ENCODE data around the gene GASK1A. TPM values are rescaled to one million over a fixed set of nuclear protein-coding genes. Genes with fewer than 3 reads are reported as not detected.

GASK1A gene
- total and polyA plus RNA-seq, 2 donors (not counting 1 experiment from before 2014, with no cell fraction given): 0.14 to 1.8 TPM

GRCh38 chr3:43096761-43097160 is 117.7 kb downstream of the GASK1A start:
- DNase-seq (ENCODE audit: low read depth in 2 of 2): no peak
- no peak overlapping the region for H2AFZ ChIP-seq (ENCODE audit: low read length)
- H3K4me2 ChIP-seq (ENCODE audit: extremely low read depth, insufficient read depth, low read length): no peak overlapping the region
- no peak overlapping the region for H3K27ac ChIP-seq (ENCODE audit: insufficient read depth, low read length)
- H3K79me2 ChIP-seq (ENCODE audit: control insufficient read depth, insufficient read depth, low read length): no peaks in the 10 kb centered on the region
- H3K9ac ChIP-seq (ENCODE audit: insufficient read depth, low read length): no peak overlapping the region
- H3K27me3 ChIP-seq (ENCODE audit: control insufficient read depth, insufficient read depth, low read length): no peaks in the 10 kb centered on the region
- no peak overlapping the region for H3K4me3 ChIP-seq (replicated peaks in 1 of 4; ENCODE audit: control extremely low read depth in 1 of 4, insufficient read depth in 1 of 4, low read depth in 3 of 4, low read length in 4 of 4)
- no peaks in the 10 kb centered on the region for H3K36me3 ChIP-seq (ENCODE audit: control insufficient read depth, insufficient read depth, low read length)
- TF ChIP-seq EZH2 (IDR thresholded peaks at IDR 0.05; ENCODE audit: low read length, missing control alignments) (no peak), CTCF (conservative IDR thresholded peaks at IDR 0.05 in 1 of 2, IDR thresholded peaks at IDR 0.05 in 1 of 2; ENCODE audit: low read depth in 1 of 2, low read length in 2 of 2) (no peak)
- H3K4me1 ChIP-seq (ENCODE audit: control insufficient read depth, extremely low read depth, insufficient read depth, low read length): no peaks in the 10 kb centered on the region
- H4K20me1 ChIP-seq (ENCODE audit: control insufficient read depth, extremely low read depth, insufficient read depth, low read length): peaks cover 1% of the 10 kb centered on the region
- no peaks in the 10 kb centered on the region for H3K9me3 ChIP-seq (ENCODE audit: control insufficient read depth, insufficient read depth, low read depth, low read length)

GRCh38 chr3:43097400-43098080 is 118.4 kb downstream of the GASK1A start:
- Histone ChIP-seq H3K4me3 (replicated peaks in 1 of 4; ENCODE audit: control extremely low read depth in 1 of 4, insufficient read depth in 1 of 4, low read depth in 3 of 4, low read length in 4 of 4) (no peak overlapping the region), H3K4me1 (ENCODE audit: control insufficient read depth, extremely low read depth, insufficient read depth, low read length) (no peaks in the 10 kb centered on the region), H3K9ac (ENCODE audit: insufficient read depth, low read length) (no peak overlapping the region), H4K20me1 (ENCODE audit: control insufficient read depth, extremely low read depth, insufficient read depth, low read length) (peaks cover 1% of the 10 kb centered on the region), H3K27ac (ENCODE audit: insufficient read depth, low read length) (no peak overlapping the region), H3K79me2 (ENCODE audit: control insufficient read depth, insufficient read depth, low read length) (no peaks in the 10 kb centered on the region), H3K9me3 (ENCODE audit: control insufficient read depth, insufficient read depth, low read depth, low read length) (no peaks in the 10 kb centered on the region), H3K27me3 (ENCODE audit: control insufficient read depth, insufficient read depth, low read length) (no peaks in the 10 kb centered on the region), H3K36me3 (ENCODE audit: control insufficient read depth, insufficient read depth, low read length) (no peaks in the 10 kb centered on the region), H2AFZ (ENCODE audit: low read length) (no peak overlapping the region), H3K4me2 (ENCODE audit: extremely low read depth, insufficient read depth, low read length) (no peak overlapping the region)
- no peak for DNase-seq (ENCODE audit: low read depth in 2 of 2)
- TF ChIP-seq CTCF (conservative IDR thresholded peaks at IDR 0.05 in 1 of 2, IDR thresholded peaks at IDR 0.05 in 1 of 2; ENCODE audit: low read depth in 1 of 2, low read length in 2 of 2): no peak
- no peak for TF ChIP-seq EZH2 (IDR thresholded peaks at IDR 0.05; ENCODE audit: low read length, missing control alignments)

- no peaks in the 10 kb centered on the region for H3K27me3 ChIP-seq (ENCODE audit: control insufficient read depth, insufficient read depth, low read length)
- no peak for DNase-seq (ENCODE audit: low read depth in 2 of 2)
- peaks cover 1% of the 10 kb centered on the region for H4K20me1 ChIP-seq (ENCODE audit: control insufficient read depth, extremely low read depth, insufficient read depth, low read length)
- H3K79me2 ChIP-seq (ENCODE audit: control insufficient read depth, insufficient read depth, low read length): no peaks in the 10 kb centered on the region
- no peak overlapping the region for H3K27ac ChIP-seq (ENCODE audit: insufficient read depth, low read length)
- no peak overlapping the region for H3K4me2 ChIP-seq (ENCODE audit: extremely low read depth, insufficient read depth, low read length)
- no peaks in the 10 kb centered on the region for H3K36me3 ChIP-seq (ENCODE audit: control insufficient read depth, insufficient read depth, low read length)
- no peak overlapping the region for H3K9ac ChIP-seq (ENCODE audit: insufficient read depth, low read length)
- H2AFZ ChIP-seq (ENCODE audit: low read length): no peak overlapping the region
- H3K9me3 ChIP-seq (ENCODE audit: control insufficient read depth, insufficient read depth, low read depth, low read length): no peaks in the 10 kb centered on the region
- no peak overlapping the region for H3K4me3 ChIP-seq (replicated peaks in 1 of 4; ENCODE audit: control extremely low read depth in 1 of 4, insufficient read depth in 1 of 4, low read depth in 3 of 4, low read length in 4 of 4)
- TF ChIP-seq EZH2 (IDR thresholded peaks at IDR 0.05; ENCODE audit: low read length, missing control alignments): no peak
- no peaks in the 10 kb centered on the region for H3K4me1 ChIP-seq (ENCODE audit: control insufficient read depth, extremely low read depth, insufficient read depth, low read length)
Observed at GRCh38 chr3:43098761-43099160, 119.7 kb downstream of the GASK1A start.

Data from fibroblast of lung (primary cell).